SKM-1 treated with dmso at 0.1 percent for 144 hours (cell line): ENCODE measurements around the gene HEPACAM2.

Experiments
- DNase-seq: peaks from one replicate; lab custom pipeline; 2025; ENCODE audit not compliant: unreplicated experiment; lab: John Stamatoyannopoulos, UW

Gene HEPACAM2

GRCh38 chr7:93226310-93226709, at the start of gene HEPACAM2:
HEPACAM2 (minus strand) TSS chr7:93226469.
- DNase-seq: no peak

- DNase-seq: no peak
Observed at GRCh38 chr7:93265220-93265619, 39.0 kb upstream of the HEPACAM2 start.

- DNase-seq: no peak
Observed at GRCh38 chr7:93262535-93262934, 36.3 kb upstream of the HEPACAM2 start.

- DNase-seq: no peak
Observed at GRCh38 chr7:93258661-93259060, 32.4 kb upstream of the HEPACAM2 start.

GRCh38 chr7:93249491-93250148, 23.4 kb upstream of the HEPACAM2 start:
- DNase-seq: no peak

GRCh38 chr7:93245525-93246432, 19.5 kb upstream of the HEPACAM2 start:
- no peak for DNase-seq

GRCh38 chr7:93242106-93242505, 15.8 kb upstream of the HEPACAM2 start:
- no peak for DNase-seq

GRCh38 chr7:93239824-93240223, 13.6 kb upstream of the HEPACAM2 start:
- no peak for DNase-seq

GRCh38 chr7:93238748-93239147, 12.5 kb upstream of the HEPACAM2 start:
- DNase-seq: no peak

- DNase-seq: no peak
Observed at GRCh38 chr7:93238131-93238530, 11.9 kb upstream of the HEPACAM2 start.

- DNase-seq: no peak
Observed at GRCh38 chr7:93235541-93235940, 9.3 kb upstream of the HEPACAM2 start.

- no peak for DNase-seq
Observed at GRCh38 chr7:93232673-93233018, 6.4 kb upstream of the HEPACAM2 start.

GRCh38 chr7:93231799-93232672, 5.8 kb upstream of the HEPACAM2 start, which contains the start of gene VPS50:
VPS50 (plus strand) TSS chr7:93232366; CDS start chr7:93232468, 102 bp downstream.
- DNase-seq: peak; percentile 90

- DNase-seq: peak; percentile 35
Observed at GRCh38 chr7:93231259-93231658, 5.0 kb upstream of the HEPACAM2 start.

- peak; percentile 77 for DNase-seq
Observed at GRCh38 chr7:93228302-93228701, 2.0 kb upstream of the HEPACAM2 start.

- DNase-seq: no peak
Observed at GRCh38 chr7:93219868-93220267, 6.4 kb downstream of the HEPACAM2 start.

GRCh38 chr7:93218997-93219827, 7.1 kb downstream of the HEPACAM2 start:
- DNase-seq: no peak

- DNase-seq: no peak
Observed at GRCh38 chr7:93212881-93213280, 13.4 kb downstream of the HEPACAM2 start.

- no peak for DNase-seq
Observed at GRCh38 chr7:93211228-93211818, 14.9 kb downstream of the HEPACAM2 start.

GRCh38 chr7:93205046-93205445, 21.2 kb downstream of the HEPACAM2 start:
- no peak for DNase-seq
